VCaP (cell line): ENCODE results near the gene AUP1.

Experiments
- H3K27ac ChIP-seq: fragments of 450-650 bp; 2 replicates; pipeline ENCODE4 v1.5.1; 2017
- CTCF ChIP-seq: fragments of 450-650 bp; conservative IDR thresholded peaks from 2 replicates; pipeline ENCODE4 v1.5.1; 2017; ENCODE audit warnings: mild to moderate bottlenecking, moderate library complexity

AUP1 gene

GRCh38 chr2:74515271-74515980 lies 14.1 kb downstream of the AUP1 start:
- H3K27ac ChIP-seq = no peak overlapping the region
- TF ChIP-seq CTCF = no peak

DNA sequence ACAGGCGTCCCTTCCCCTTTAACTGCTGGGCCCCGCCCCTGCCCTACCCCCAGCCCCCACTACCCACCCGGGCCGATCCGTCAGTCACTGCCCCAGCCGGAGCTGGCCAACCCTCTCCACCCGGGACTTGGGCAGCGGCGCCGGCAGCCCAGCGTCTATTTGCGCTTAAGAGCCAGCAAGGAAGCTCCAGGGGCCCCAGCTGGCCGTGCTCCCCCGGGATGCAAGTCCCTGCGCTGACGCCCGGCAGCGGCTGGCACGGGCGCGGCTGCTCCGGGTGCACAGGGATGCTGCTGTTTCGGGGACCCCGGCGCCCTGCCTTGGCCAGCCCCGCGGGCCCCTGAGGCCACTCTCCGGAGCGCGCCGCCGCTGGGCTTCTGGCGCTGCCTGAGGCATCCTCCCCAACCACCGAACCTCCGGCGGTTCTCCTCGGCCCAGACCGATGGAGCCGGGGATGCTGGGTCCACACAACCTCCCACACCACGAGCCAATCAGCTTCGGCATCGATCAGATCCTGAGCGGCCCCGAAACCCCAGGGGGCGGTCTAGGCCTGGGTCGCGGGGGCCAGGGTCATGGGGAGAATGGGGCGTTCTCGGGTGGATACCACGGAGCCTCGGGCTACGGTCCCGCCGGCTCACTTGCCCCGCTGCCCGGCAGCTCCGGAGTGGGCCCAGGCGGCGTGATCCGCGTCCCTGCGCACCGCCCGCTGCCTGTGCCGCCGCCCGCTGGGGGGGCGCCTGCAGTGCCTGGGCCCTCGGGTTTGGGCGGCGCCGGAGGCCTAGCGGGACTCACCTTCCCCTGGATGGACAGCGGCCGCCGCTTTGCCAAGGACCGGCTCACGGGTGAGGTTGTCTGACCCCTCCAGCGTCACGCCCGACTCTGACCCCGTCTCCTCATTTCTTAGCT lies 14.9 kb downstream of the AUP1 start, which contains the start of gene TLX2:
TSS of gene TLX2 (plus strand) at position 83 of the 903 bp plus-strand sequence. CDS start at position 440, 357 bp downstream.
- TF ChIP-seq CTCF = no peak
- no peak within 1 kb of the TSS for H3K27ac ChIP-seq

DNA sequence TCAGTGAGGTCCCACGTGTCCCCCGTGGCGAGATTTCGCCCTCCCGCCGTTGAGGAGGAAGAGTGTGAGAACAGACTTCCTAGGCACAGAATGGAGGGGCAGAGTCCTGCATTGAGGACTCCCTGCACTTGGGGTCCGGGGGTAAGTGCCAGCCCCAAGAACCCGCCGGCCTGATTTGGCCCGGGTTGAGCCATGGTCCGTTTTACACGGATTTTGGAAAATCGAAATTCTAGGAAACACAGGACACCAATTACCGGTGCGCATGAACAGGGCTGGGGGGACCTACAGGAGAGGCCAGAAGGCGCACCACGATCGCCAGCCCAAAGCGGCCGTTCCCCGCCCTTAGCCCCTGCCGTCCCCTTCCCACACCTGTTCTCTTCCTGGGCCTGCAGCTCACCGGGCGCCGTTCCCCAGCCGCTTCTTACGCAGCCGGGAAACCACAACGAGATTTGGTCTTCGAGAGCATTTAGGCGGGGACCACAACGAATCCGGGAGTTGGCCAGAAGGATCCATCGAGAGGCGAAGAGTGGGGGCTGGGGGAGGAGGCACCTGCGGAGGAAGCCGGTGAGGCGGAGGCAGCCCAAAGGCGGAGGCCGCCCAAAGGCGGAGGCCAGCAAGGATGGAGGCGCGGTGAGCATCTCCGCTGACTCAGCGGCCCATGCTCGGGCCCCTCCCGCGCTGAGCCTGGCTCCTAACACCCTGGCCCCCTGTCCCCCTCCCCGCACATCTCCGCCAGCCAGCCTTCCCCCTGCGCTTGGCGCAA lies 15.7 kb downstream of the AUP1 start:
- H3K27ac ChIP-seq = no peak overlapping the region
- TF ChIP-seq CTCF = no peak

- no peak overlapping the region for H3K27ac ChIP-seq
- no peak for TF ChIP-seq CTCF
These were observed 16.5 kb downstream of the AUP1 start for GRCh38 chr2:74512744-74513604.

GRCh38 chr2:74511104-74511989 lies 18.2 kb downstream of the AUP1 start:
- H3K27ac ChIP-seq = no peak overlapping the region
- TF ChIP-seq CTCF = no peak

- TF ChIP-seq CTCF = no peak
- H3K27ac ChIP-seq = no peak overlapping the region
These were observed 19.2 kb downstream of the AUP1 start for GRCh38 chr2:74510272-74510671.
